Colonic mucosa (tissue), 4 donors: ENCODE results near the gene NNAT. TPM values are rescaled to one million over a fixed set of nuclear protein-coding genes. Genes with fewer than 3 reads are reported as not detected.

ENCODE experiments used
- DNase-seq: peaks from one replicate; pipeline ENCODE4 v3.0.0-alpha.2; 2020
- H3K27ac ChIP-seq: fragments of 200-600 bp; one replicate; pipeline ENCODE4 v1.8.0; 2021
- H3K27me3 ChIP-seq: fragments of 200-600 bp; one replicate; pipeline ENCODE4 v1.8.0; 2021
- H3K36me3 ChIP-seq: fragments of 200-600 bp; one replicate; pipeline ENCODE4 v1.8.0; 2021
- H3K4me1 ChIP-seq: fragments of 200-600 bp; one replicate; pipeline ENCODE4 v1.8.0; 2021; ENCODE audit warnings: mild to moderate bottlenecking
- H3K4me3 ChIP-seq: fragments of 200-600 bp; one replicate; pipeline ENCODE4 v1.8.0; 2021
- H3K9ac ChIP-seq, 2 donors: one replicate each; pipeline ENCODE4 v1.7.0; 2013; ENCODE audit warnings: control low read depth in 2 of 2, low read depth in 2 of 2, low read length in 2 of 2
- H3K9me3 ChIP-seq: fragments of 200-600 bp; one replicate; pipeline ENCODE4 v1.8.0; 2021
- CTCF ChIP-seq: fragments of 200-600 bp; IDR thresholded peaks from one replicate; pipeline ENCODE4 v1.8.0; 2022; ENCODE audit warnings: antibody characterized with exemption, mild to moderate bottlenecking
- intact Hi-C: fragments of 100-400 bp; cut with DNase I; formaldehyde crosslinking; loops from one replicate; pipeline ENCODE4 v1.14.1; 2022
- total RNA-seq, 2 donors: library from RNA; stranded (reverse); fragmentation: NEBNext Ultra II Directional in 1 of 2; extraction: Animal tissue kit (Norgen Biotek cat#: 25700) in 1 of 2; gene quantifications; one replicate each; pipeline ENCODE4 v1.2.1, GENCODE V29; 2021
- donor health status: healthy.
- donor health status: DM: no; HTN: no; CAD: no.
- donor health status: DM: no; HTN: no; CAD: no.

NNAT gene
- total RNA-seq, 2 donors from 2014 or later: 3.3 TPM; not detected in 1

- Histone ChIP-seq H3K4me1 (peaks cover 20% of the 10 kb centered on the region), H3K27me3 (no peaks in the 10 kb centered on the region), H3K4me3 (no peak overlapping the region), H3K36me3 (peaks cover 4% of the 10 kb centered on the region), H3K27ac (no peak overlapping the region), H3K9me3 (no peaks in the 10 kb centered on the region), H3K9ac (no peak overlapping the region)
- DNase-seq: peak; percentile 86
- intact Hi-C loops: loop anchor here (5.0 kb wide), 1 partner anchor 125 kb away; no protein-coding TSS in a partner anchor
- no peak for TF ChIP-seq CTCF
Measured at GRCh38 chr20:37522260-37523011, 1.4 kb downstream of the NNAT start.

GRCh38 chr20:37523012-37523391 lies 2.0 kb downstream of the NNAT start:
- Histone ChIP-seq H3K36me3 (peaks cover 4% of the 10 kb centered on the region), H3K27me3 (no peaks in the 10 kb centered on the region), H3K4me1 (peaks cover 20% of the 10 kb centered on the region), H3K9me3 (no peaks in the 10 kb centered on the region), H3K27ac (no peak overlapping the region), H3K9ac (no peak overlapping the region), H3K4me3 (no peak overlapping the region)
- intact Hi-C loops: loop anchor here (5.0 kb wide), 1 partner anchor 126 kb away; no protein-coding TSS in a partner anchor
- no peak for TF ChIP-seq CTCF
- no peak for DNase-seq

GRCh38 chr20:37523911-37524700 lies 3.1 kb downstream of the NNAT start:
- H3K27me3 ChIP-seq: no peaks in the 10 kb centered on the region
- H3K4me3 ChIP-seq: no peak overlapping the region
- peak overlapping the region in 1 of 2 donors; percentile 13 for H3K9ac ChIP-seq
- H3K4me1 ChIP-seq: peaks cover 20% of the 10 kb centered on the region
- TF ChIP-seq CTCF: no peak
- no peaks in the 10 kb centered on the region for H3K9me3 ChIP-seq
- intact Hi-C loops: loop anchor here (5.0 kb wide), 1 partner anchor 127 kb away; no protein-coding TSS in a partner anchor
- no peaks in the 10 kb centered on the region for H3K36me3 ChIP-seq
- peak overlapping the region; percentile 94 for H3K27ac ChIP-seq
- DNase-seq: peak; percentile 75

GRCh38 chr20:37524859-37525708 lies 4.0 kb downstream of the NNAT start:
- Histone ChIP-seq H3K27ac (peak overlapping the region; percentile 94), H3K4me3 (no peak overlapping the region)

More at GRCh38 chr20:37524859-37525708, 4.0 kb downstream of the NNAT start:
- intact Hi-C loops: loop anchor here (5.0 kb wide), 1 partner anchor 128 kb away; no protein-coding TSS in a partner anchor
- TF ChIP-seq CTCF: no peak
- no peaks in the 10 kb centered on the region for H3K36me3 ChIP-seq
- H3K9ac ChIP-seq: peak overlapping the region in 1 of 2 donors; percentile 41
- no peak for DNase-seq
- peaks cover 20% of the 10 kb centered on the region for H3K4me1 ChIP-seq
- H3K9me3 ChIP-seq: no peaks in the 10 kb centered on the region
- H3K27me3 ChIP-seq: no peaks in the 10 kb centered on the region
